Naive thymus-derived CD4-positive, alpha-beta T cell (primary cell): ENCODE results near the gene ASAP2. TPM values are rescaled to one million over a fixed set of nuclear protein-coding genes. Genes with fewer than 3 reads are reported as not detected.

Experiments
- ATAC-seq: fragments of 150-1000 bp; cut with Tn5 transposase; 2 replicates; pipeline ENCODE4 v1.10.0; 2021; ENCODE audit warnings: mild to moderate bottlenecking, moderate library complexity
- CTCF ChIA-PET: fragments of 350-600 bp; sonication (Branson Sonifier 250); formaldehyde crosslinking; loops from one replicate; lab custom pipeline; 2021; ENCODE audit warnings: antibody characterized with exemption; lab: Charles Lee
- POLR2A ChIA-PET: fragments of 350-600 bp; sonication (Branson Sonifier 250); formaldehyde crosslinking; loops from one replicate; lab custom pipeline; 2021; ENCODE audit warnings: antibody characterized with exemption, inconsistent platforms; lab: Charles Lee
- DNase-seq, 9 donors: peaks; one replicate each; pipeline versions ENCODE4 v3.0.0 to v3.0.0-alpha.2; 2020 to 2022; ENCODE audit warnings: mixed read lengths in 1 of 9
- H3K27ac ChIP-seq: one replicate; pipeline ENCODE4 v1.7.0; 2013; ENCODE audit warnings: mild to moderate bottlenecking, low read depth, low read length, moderate library complexity
- H3K27me3 ChIP-seq, 2 donors: one replicate each; pipeline ENCODE4 v1.7.0; 2013; ENCODE audit warnings: low read length in 2 of 2, mild to moderate bottlenecking in 2 of 2, moderate library complexity in 2 of 2; ENCODE audit not compliant: control insufficient read depth in 2 of 2, insufficient read depth in 2 of 2
- H3K36me3 ChIP-seq, 3 experiments: 1 replicate in 2 of 3; 2 replicates in 1 of 3; pipeline ENCODE4 v1.7.0; 2013; ENCODE audit warnings: low read length in 3 of 3, mild to moderate bottlenecking in 3 of 3, moderate library complexity in 1 of 3; ENCODE audit not compliant: insufficient read depth in 3 of 3, control insufficient read depth in 2 of 3
- H3K4me1 ChIP-seq, 2 donors: one replicate each; pipeline ENCODE4 v1.7.0; 2013; ENCODE audit warnings: low read length in 2 of 2, mild to moderate bottlenecking in 2 of 2, moderate library complexity in 1 of 2; ENCODE audit not compliant: control insufficient read depth in 2 of 2, insufficient read depth in 2 of 2
- H3K4me3 ChIP-seq: 2 replicates; pipeline ENCODE4 v1.7.0; 2013; ENCODE audit warnings: mild to moderate bottlenecking, low read length
- H3K9me3 ChIP-seq, 3 experiments: 1 replicate in 2 of 3; 2 replicates in 1 of 3; pipeline ENCODE4 v1.7.0; 2013; ENCODE audit warnings: low read length in 3 of 3; ENCODE audit not compliant: control insufficient read depth in 2 of 3
- H3K27ac Mint-ChIP-seq, 9 donors: one replicate each; pipeline ENCODE4 v1.8.0; 2020 to 2022; ENCODE audit warnings: mixed read lengths in 9 of 9, mild to moderate bottlenecking in 8 of 9, moderate library complexity in 5 of 9, inconsistent platforms in 2 of 9
- H3K27me3 Mint-ChIP-seq, 5 donors: one replicate each; pipeline ENCODE4 v1.8.0; 2021 to 2022; ENCODE audit warnings: mixed read lengths in 5 of 5, mild to moderate bottlenecking in 1 of 5
- H3K36me3 Mint-ChIP-seq, 5 donors: one replicate each; pipeline ENCODE4 v1.8.0; 2020 to 2022; ENCODE audit warnings: mixed read lengths in 5 of 5, mild to moderate bottlenecking in 3 of 5, inconsistent platforms in 1 of 5
- H3K4me1 Mint-ChIP-seq, 7 donors: one replicate each; pipeline ENCODE4 v1.8.0; 2020 to 2022; ENCODE audit warnings: mixed read lengths in 7 of 7, mild to moderate bottlenecking in 3 of 7, inconsistent platforms in 1 of 7
- H3K4me3 Mint-ChIP-seq, 10 donors: one replicate each; pipeline ENCODE4 v1.8.0; 2020 to 2022; ENCODE audit warnings: mild to moderate bottlenecking in 10 of 10, mixed read lengths in 10 of 10, moderate library complexity in 6 of 10, inconsistent platforms in 2 of 10
- H3K9me3 Mint-ChIP-seq, 11 donors: one replicate each; pipeline ENCODE4 v1.8.0; 2020 to 2022; ENCODE audit warnings: mixed read lengths in 11 of 11, mild to moderate bottlenecking in 4 of 11, inconsistent platforms in 1 of 11, moderate library complexity in 1 of 11
- intact Hi-C, 2 donors: fragments of 100-400 bp; cut with micrococcal nuclease; formaldehyde crosslinking; loops; one replicate each; pipeline ENCODE4 v1.15.1; 2023
- polyA plus RNA-seq, 2 donors: library from polyadenylated mRNA; unstranded; fragments of 300-500 nt; fragmentation: Illumina TruSeq; gene quantifications; one replicate each; pipeline ENCODE4 v1.2.3, GENCODE V29; 2021
- total RNA-seq, 6 experiments: library from RNA in 5 of 6; stranded (reverse) in 5 of 6; gene quantifications; 1 replicate in 5 of 6; 2 replicates in 1 of 6; pipeline ENCODE4 v1.2.3 and lab custom pipeline; 2021 to 2026

Gene ASAP2
- total and polyA plus RNA-seq, 7 experiments from 2014 or later, result 0.10 to 1.2 (median 0.45) TPM; not detected in 4

- no peak overlapping the region for H3K4me3 ChIP-seq
- no peaks in the 10 kb centered on the region for H3K9me3 ChIP-seq
- H3K27ac ChIP-seq, result no peak overlapping the region
- DNase-seq, result no peak
- ChIA-PET POLR2A (no interaction called here), CTCF (no interaction called here)
- H3K4me1 Mint-ChIP-seq, result no peaks in the 10 kb centered on the region
- no peak overlapping the region for H3K27ac Mint-ChIP-seq
- no peak overlapping the region for H3K4me3 Mint-ChIP-seq
- no peaks in the 10 kb centered on the region for H3K27me3 ChIP-seq
- H3K36me3 ChIP-seq, result no peaks in the 10 kb centered on the region
- intact Hi-C loops, result no loop called here
- no peak for ATAC-seq
- H3K27me3 Mint-ChIP-seq, result peaks cover 0 to 23% (median 8%) of the 10 kb centered on the region in 5 donors
- H3K36me3 Mint-ChIP-seq, result no peaks in the 10 kb centered on the region
- H3K9me3 Mint-ChIP-seq, result no peaks in the 10 kb centered on the region
- H3K4me1 ChIP-seq, result no peaks in the 10 kb centered on the region
Measured at GRCh38 chr2:9249020-9249800, 42.6 kb downstream of the ASAP2 start.

- POLR2A ChIA-PET, result no interaction called here
- no peaks in the 10 kb centered on the region for H3K36me3 Mint-ChIP-seq
- CTCF ChIA-PET, result no interaction called here
- Histone ChIP-seq H3K27ac (no peak overlapping the region), H3K4me3 (no peak overlapping the region), H3K27me3 (no peaks in the 10 kb centered on the region), H3K9me3 (no peaks in the 10 kb centered on the region), H3K4me1 (no peaks in the 10 kb centered on the region), H3K36me3 (no peaks in the 10 kb centered on the region)
- H3K27ac Mint-ChIP-seq, result no peak overlapping the region
- no peak for DNase-seq
- intact Hi-C loops, result no loop called here
- no peaks in the 10 kb centered on the region for H3K9me3 Mint-ChIP-seq
- no peak overlapping the region for H3K4me3 Mint-ChIP-seq
- H3K4me1 Mint-ChIP-seq, result no peaks in the 10 kb centered on the region
- H3K27me3 Mint-ChIP-seq, result peaks cover 0 to 23% (median 8%) of the 10 kb centered on the region in 5 donors
- ATAC-seq, result no peak
Measured at GRCh38 chr2:9250091-9250490, 43.5 kb downstream of the ASAP2 start.

GRCh38 chr2:9250498-9251153, 44.0 kb downstream of the ASAP2 start:
- POLR2A ChIA-PET, result no interaction called here
- intact Hi-C loops, result no loop called here
- no peaks in the 10 kb centered on the region for H3K4me1 Mint-ChIP-seq
- H3K9me3 Mint-ChIP-seq, result no peaks in the 10 kb centered on the region
- H3K36me3 Mint-ChIP-seq, result no peaks in the 10 kb centered on the region
- Histone ChIP-seq H3K27ac (no peak overlapping the region), H3K4me3 (no peak overlapping the region), H3K36me3 (no peaks in the 10 kb centered on the region), H3K4me1 (no peaks in the 10 kb centered on the region), H3K9me3 (no peaks in the 10 kb centered on the region), H3K27me3 (no peaks in the 10 kb centered on the region)
- no peak for ATAC-seq
- H3K4me3 Mint-ChIP-seq, result no peak overlapping the region
- peaks cover 0 to 23% (median 12%) of the 10 kb centered on the region in 5 donors for H3K27me3 Mint-ChIP-seq
- no peak overlapping the region for H3K27ac Mint-ChIP-seq
- DNase-seq, result no peak
- CTCF ChIA-PET, result no interaction called here

- no peaks in the 10 kb centered on the region for H3K4me1 ChIP-seq
- H3K9me3 Mint-ChIP-seq, result no peaks in the 10 kb centered on the region
- intact Hi-C loops, result no loop called here
- no peaks in the 10 kb centered on the region for H3K4me1 Mint-ChIP-seq
- no peaks in the 10 kb centered on the region for H3K9me3 ChIP-seq
- no peaks in the 10 kb centered on the region for H3K27me3 ChIP-seq
- ChIA-PET CTCF (no interaction called here), POLR2A (no interaction called here)
- peaks cover 0 to 23% (median 14%) of the 10 kb centered on the region in 5 donors for H3K27me3 Mint-ChIP-seq
- ATAC-seq (no peak), DNase-seq (no peak)
- H3K4me3 Mint-ChIP-seq, result no peak overlapping the region
- H3K36me3 ChIP-seq, result no peaks in the 10 kb centered on the region
- H3K36me3 Mint-ChIP-seq, result no peaks in the 10 kb centered on the region
- no peak overlapping the region for H3K27ac Mint-ChIP-seq
- H3K27ac ChIP-seq, result no peak overlapping the region
- no peak overlapping the region for H3K4me3 ChIP-seq
Measured at GRCh38 chr2:9251154-9252001, 44.8 kb downstream of the ASAP2 start.

GRCh38 chr2:9252002-9252357, 45.4 kb downstream of the ASAP2 start:
- intact Hi-C loops, result no loop called here

GRCh38 chr2:9255416-9255815, 48.8 kb downstream of the ASAP2 start:
- CTCF ChIA-PET, result no interaction called here
- Mint-ChIP-seq H3K36me3 (no peaks in the 10 kb centered on the region), H3K9me3 (no peaks in the 10 kb centered on the region), H3K4me3 (no peak overlapping the region), H3K27me3 (peaks cover 5 to 19% (median 10%) of the 10 kb centered on the region in 5 donors), H3K4me1 (no peaks in the 10 kb centered on the region), H3K27ac (no peak overlapping the region)
- POLR2A ChIA-PET, result no interaction called here
- H3K9me3 ChIP-seq, result no peaks in the 10 kb centered on the region
- H3K4me3 ChIP-seq, result no peak overlapping the region
- no peak overlapping the region for H3K27ac ChIP-seq
- H3K36me3 ChIP-seq, result no peaks in the 10 kb centered on the region
- H3K4me1 ChIP-seq, result no peaks in the 10 kb centered on the region
- intact Hi-C loops, result no loop called here
- no peaks in the 10 kb centered on the region for H3K27me3 ChIP-seq
- ATAC-seq (no peak), DNase-seq (no peak)

More at GRCh38 chr2:9252002-9252357, 45.4 kb downstream of the ASAP2 start:
- H3K36me3 Mint-ChIP-seq, result no peaks in the 10 kb centered on the region
- Histone ChIP-seq H3K4me3 (no peak overlapping the region), H3K4me1 (no peaks in the 10 kb centered on the region), H3K36me3 (no peaks in the 10 kb centered on the region), H3K27me3 (no peaks in the 10 kb centered on the region), H3K9me3 (no peaks in the 10 kb centered on the region), H3K27ac (no peak overlapping the region)
- peaks cover 3 to 23% (median 14%) of the 10 kb centered on the region in 5 donors for H3K27me3 Mint-ChIP-seq
- no peak overlapping the region for H3K27ac Mint-ChIP-seq
- H3K4me3 Mint-ChIP-seq, result no peak overlapping the region
- no peaks in the 10 kb centered on the region for H3K9me3 Mint-ChIP-seq
- no peak for ATAC-seq
- ChIA-PET CTCF (no interaction called here), POLR2A (no interaction called here)
- H3K4me1 Mint-ChIP-seq, result no peaks in the 10 kb centered on the region
- no peak for DNase-seq
